ENCODE results near the gene KCNQ4. TPM values are rescaled to one million over a fixed set of nuclear protein-coding genes. Genes with fewer than 3 reads are reported as not detected.

Gene KCNQ4
- total RNA-seq, 2 donors from 2014 or later = 1.8 to 1.9 TPM

DNA sequence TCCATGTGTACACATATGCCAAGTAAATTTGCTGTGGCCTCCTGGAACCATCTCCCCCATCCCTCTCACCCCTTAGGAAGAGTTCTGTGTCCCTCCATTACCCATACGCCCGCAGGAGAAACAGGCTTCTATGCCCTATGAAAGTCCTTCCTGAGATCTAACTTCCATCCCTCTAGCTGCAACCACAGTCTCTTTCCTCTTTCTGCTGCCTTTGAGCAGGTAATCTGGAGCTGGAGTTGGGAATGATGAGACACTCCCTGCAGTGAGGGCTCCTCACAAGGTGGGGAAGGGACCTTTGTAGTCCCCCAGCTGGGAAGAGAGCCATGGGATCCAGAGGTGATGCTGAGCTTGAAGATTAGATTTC is 2.0 kb upstream of the KCNQ4 start:
- H3K27me3 ChIP-seq = no peaks in the 10 kb centered on the region
- H3K9ac ChIP-seq (ENCODE audit: low read depth in 2 of 2, low read length in 2 of 2) = no peak overlapping the region
- no peak overlapping the region for H3K27ac ChIP-seq
- intact Hi-C loops (cut with DNase I) = no loop called here
- peaks cover 10% of the 10 kb centered on the region for H3K4me1 ChIP-seq
- H3K9me3 ChIP-seq = no peaks in the 10 kb centered on the region
- TF ChIP-seq, protein P1, sequence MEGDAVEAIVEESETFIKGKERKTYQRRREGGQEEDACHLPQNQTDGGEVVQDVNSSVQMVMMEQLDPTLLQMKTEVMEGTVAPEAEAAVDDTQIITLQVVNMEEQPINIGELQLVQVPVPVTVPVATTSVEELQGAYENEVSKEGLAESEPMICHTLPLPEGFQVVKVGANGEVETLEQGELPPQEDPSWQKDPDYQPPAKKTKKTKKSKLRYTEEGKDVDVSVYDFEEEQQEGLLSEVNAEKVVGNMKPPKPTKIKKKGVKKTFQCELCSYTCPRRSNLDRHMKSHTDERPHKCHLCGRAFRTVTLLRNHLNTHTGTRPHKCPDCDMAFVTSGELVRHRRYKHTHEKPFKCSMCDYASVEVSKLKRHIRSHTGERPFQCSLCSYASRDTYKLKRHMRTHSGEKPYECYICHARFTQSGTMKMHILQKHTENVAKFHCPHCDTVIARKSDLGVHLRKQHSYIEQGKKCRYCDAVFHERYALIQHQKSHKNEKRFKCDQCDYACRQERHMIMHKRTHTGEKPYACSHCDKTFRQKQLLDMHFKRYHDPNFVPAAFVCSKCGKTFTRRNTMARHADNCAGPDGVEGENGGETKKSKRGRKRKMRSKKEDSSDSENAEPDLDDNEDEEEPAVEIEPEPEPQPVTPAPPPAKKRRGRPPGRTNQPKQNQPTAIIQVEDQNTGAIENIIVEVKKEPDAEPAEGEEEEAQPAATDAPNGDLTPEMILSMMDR (IDR thresholded peaks at IDR 0.05) = no peak
- no peak overlapping the region for H3K4me3 ChIP-seq
- no peaks in the 10 kb centered on the region for H3K36me3 ChIP-seq
- no peak for DNase-seq

DNA sequence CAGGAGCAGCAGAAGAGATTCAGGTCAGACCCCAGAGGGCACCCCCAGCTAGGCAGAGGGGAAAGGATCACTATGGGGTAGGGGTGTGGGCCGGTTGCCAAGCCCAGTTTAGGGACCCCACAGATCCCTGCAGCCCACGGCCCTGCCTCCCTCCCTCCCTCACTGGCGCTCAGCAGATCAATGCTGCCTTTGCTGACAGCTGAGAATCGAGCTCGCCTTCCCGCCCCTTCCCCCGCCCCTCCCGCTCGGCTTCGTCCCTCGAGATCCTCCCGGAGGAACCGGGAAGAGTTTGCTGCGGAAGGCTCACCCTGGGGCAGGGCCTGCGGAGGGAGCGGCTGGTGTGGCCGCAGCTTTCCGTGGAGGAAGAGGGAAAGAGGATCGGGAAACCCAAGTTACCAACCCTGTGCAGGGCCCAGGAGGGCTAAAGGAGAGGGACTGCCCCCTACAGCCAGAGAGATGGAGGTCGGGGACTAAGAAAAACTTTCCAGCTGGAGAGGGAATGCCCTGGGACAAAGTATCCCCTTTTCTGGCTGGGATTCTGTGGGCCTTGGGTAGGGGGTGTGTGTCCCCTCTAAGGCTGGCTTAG is 1.1 kb upstream of the KCNQ4 start:
- Histone ChIP-seq H3K27ac (peak overlapping the region; percentile 17), H3K9me3 (no peaks in the 10 kb centered on the region), H3K9ac (ENCODE audit: low read depth in 2 of 2, low read length in 2 of 2) (peak overlapping the region; percentile 52 to 76), H3K27me3 (no peaks in the 10 kb centered on the region), H3K4me1 (peaks cover 10% of the 10 kb centered on the region), H3K4me3 (peak overlapping the region; percentile 43), H3K36me3 (no peaks in the 10 kb centered on the region)
- peak; percentile 72 for DNase-seq
- intact Hi-C loops (cut with DNase I) = no loop called here
- TF ChIP-seq, protein P1 (IDR thresholded peaks at IDR 0.05) = no peak

DNA sequence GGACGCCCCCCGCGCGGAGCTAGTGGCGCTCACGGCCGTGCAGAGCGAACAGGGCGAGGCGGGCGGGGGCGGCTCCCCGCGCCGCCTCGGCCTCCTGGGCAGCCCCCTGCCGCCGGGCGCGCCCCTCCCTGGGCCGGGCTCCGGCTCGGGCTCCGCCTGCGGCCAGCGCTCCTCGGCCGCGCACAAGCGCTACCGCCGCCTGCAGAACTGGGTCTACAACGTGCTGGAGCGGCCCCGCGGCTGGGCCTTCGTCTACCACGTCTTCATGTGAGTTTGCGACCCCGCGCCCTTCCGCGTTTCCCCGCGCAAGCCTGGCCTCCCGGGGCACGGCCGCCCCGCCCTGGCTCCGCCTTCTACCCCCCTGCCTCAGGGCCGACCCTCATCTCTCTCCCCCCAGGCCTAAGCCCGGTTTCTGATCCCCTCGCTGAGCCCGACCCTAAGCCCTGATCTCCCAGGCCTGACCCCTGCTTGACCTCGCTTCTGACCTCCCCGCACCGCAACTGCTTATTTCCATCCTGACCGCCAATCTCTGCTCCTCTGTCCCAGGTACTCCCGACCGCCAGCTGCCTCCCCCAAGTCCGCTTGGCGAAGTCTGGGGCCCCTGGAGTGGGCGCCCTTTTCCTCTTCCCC is 669 bp downstream of the KCNQ4 start:
- intact Hi-C loops (cut with DNase I) = no loop called here
- Histone ChIP-seq H3K4me1 (peaks cover 10% of the 10 kb centered on the region), H3K4me3 (peak overlapping the region; percentile 19), H3K9me3 (no peaks in the 10 kb centered on the region), H3K27ac (no peak overlapping the region), H3K27me3 (no peaks in the 10 kb centered on the region), H3K36me3 (no peaks in the 10 kb centered on the region), H3K9ac (ENCODE audit: low read depth in 2 of 2, low read length in 2 of 2) (peak overlapping the region; percentile 61 to 72)
- TF ChIP-seq, protein P1 (IDR thresholded peaks at IDR 0.05) = no peak
- peak; percentile 33 for DNase-seq

DNA sequence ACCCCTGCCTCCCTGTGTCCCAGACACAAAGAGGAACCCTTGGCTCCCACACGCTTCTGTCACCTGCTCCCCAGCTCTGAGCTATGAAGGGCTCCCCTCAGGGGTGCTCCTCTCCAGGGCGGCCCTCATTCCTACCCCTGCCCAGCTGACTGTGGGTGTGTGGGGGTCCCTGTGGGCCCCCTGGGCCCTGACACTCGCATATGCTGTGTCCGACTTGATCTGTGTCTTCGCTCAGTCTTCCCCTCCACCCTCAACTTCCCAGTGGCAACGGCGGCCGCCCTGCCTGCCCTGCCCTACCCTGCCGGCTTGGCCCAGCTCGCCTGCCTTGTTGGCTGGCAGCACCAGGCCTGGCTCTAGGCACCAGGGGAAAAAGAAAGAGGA is 1.2 kb downstream of the KCNQ4 start:
- peak; percentile 35 for DNase-seq
- Histone ChIP-seq H3K36me3 (no peaks in the 10 kb centered on the region), H3K9ac (ENCODE audit: low read depth in 2 of 2, low read length in 2 of 2) (peak overlapping the region; percentile 61 to 72), H3K4me1 (peaks cover 10% of the 10 kb centered on the region), H3K9me3 (no peaks in the 10 kb centered on the region), H3K27ac (no peak overlapping the region), H3K27me3 (no peaks in the 10 kb centered on the region), H3K4me3 (peak overlapping the region; percentile 19)
- TF ChIP-seq, protein P1 (IDR thresholded peaks at IDR 0.05) = no peak
- intact Hi-C loops (cut with DNase I) = no loop called here

DNA sequence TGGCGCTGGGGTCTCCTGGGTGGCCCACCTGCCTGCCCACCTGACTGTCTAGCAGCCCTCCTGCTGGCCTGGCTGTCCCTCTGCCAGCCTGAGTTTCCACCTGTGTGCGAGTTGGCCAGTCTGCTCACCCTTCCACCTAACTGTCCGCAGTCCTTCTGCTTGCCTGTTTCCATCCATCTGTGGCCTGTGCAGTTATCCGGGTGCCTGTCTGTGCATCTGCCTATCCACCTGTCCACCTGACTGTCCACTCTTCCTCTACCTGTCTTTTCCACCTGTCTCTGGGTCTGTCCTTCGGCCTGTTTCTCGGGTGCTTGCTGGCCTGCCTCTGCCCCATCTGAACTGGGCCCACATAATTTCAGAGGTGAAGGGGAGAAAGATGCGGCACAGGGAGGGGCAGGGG is 1.9 kb downstream of the KCNQ4 start:
- Histone ChIP-seq H3K9me3 (no peaks in the 10 kb centered on the region), H3K4me3 (no peak overlapping the region), H3K9ac (ENCODE audit: low read depth in 2 of 2, low read length in 2 of 2) (peak overlapping the region in 1 of 2 donors; percentile 36), H3K27ac (no peak overlapping the region), H3K4me1 (peaks cover 10% of the 10 kb centered on the region), H3K36me3 (no peaks in the 10 kb centered on the region), H3K27me3 (no peaks in the 10 kb centered on the region)
- intact Hi-C loops (cut with DNase I) = no loop called here
- DNase-seq = no peak
- TF ChIP-seq, protein P1 (IDR thresholded peaks at IDR 0.05) = no peak

Measured in colonic mucosa (tissue), 4 donors.